ENCODE measurements around the gene MSH6.
A peak's percentile ranks its signal among the peaks of the same experiment; 100 is the strongest.

MSH6 gene

GRCh38 chr2:47783486-47784351 lies 774 bp downstream of the MSH6 start:
- peak; percentile 40 to 43 for DNase-seq (ENCODE audit: extremely low read depth in 1 of 2, low read depth in 1 of 2)

- DNase-seq (ENCODE audit: extremely low read depth in 1 of 2, low read depth in 1 of 2), result no peak
Measured at GRCh38 chr2:47784352-47784851, 1.5 kb downstream of the MSH6 start.

- no peak for DNase-seq (ENCODE audit: extremely low read depth in 1 of 2, low read depth in 1 of 2)
Measured at GRCh38 chr2:47785986-47786385, 3.0 kb downstream of the MSH6 start.

- no peak for DNase-seq (ENCODE audit: extremely low read depth in 1 of 2, low read depth in 1 of 2)
Measured at GRCh38 chr2:47796090-47796697, 13.2 kb downstream of the MSH6 start.

GRCh38 chr2:47798631-47799030 lies 15.7 kb downstream of the MSH6 start:
- DNase-seq (ENCODE audit: extremely low read depth in 1 of 2, low read depth in 1 of 2), result no peak

- no peak for DNase-seq (ENCODE audit: extremely low read depth in 1 of 2, low read depth in 1 of 2)
Measured at GRCh38 chr2:47799031-47799609, 16.2 kb downstream of the MSH6 start.

GRCh38 chr2:47801118-47801517 lies 18.2 kb downstream of the MSH6 start:
- DNase-seq (ENCODE audit: extremely low read depth in 1 of 2, low read depth in 1 of 2), result no peak

- DNase-seq (ENCODE audit: extremely low read depth in 1 of 2, low read depth in 1 of 2), result no peak
Measured at GRCh38 chr2:47803363-47803762, 20.4 kb downstream of the MSH6 start.

GRCh38 chr2:47803770-47804169 lies 20.8 kb downstream of the MSH6 start:
- DNase-seq (ENCODE audit: extremely low read depth in 1 of 2, low read depth in 1 of 2), result no peak

GRCh38 chr2:47805850-47806249 lies 22.9 kb downstream of the MSH6 start:
- no peak for DNase-seq (ENCODE audit: extremely low read depth in 1 of 2, low read depth in 1 of 2)

- no peak for DNase-seq (ENCODE audit: extremely low read depth in 1 of 2, low read depth in 1 of 2)
Measured at GRCh38 chr2:47808614-47809013, 25.7 kb downstream of the MSH6 start.

GRCh38 chr2:47809903-47810302 lies 27.0 kb downstream of the MSH6 start:
- DNase-seq (ENCODE audit: extremely low read depth in 1 of 2, low read depth in 1 of 2), result no peak

- no peak for DNase-seq (ENCODE audit: extremely low read depth in 1 of 2, low read depth in 1 of 2)
Measured at GRCh38 chr2:47810850-47811249, 27.9 kb downstream of the MSH6 start.

- DNase-seq (ENCODE audit: extremely low read depth in 1 of 2, low read depth in 1 of 2), result no peak
Measured at GRCh38 chr2:47811668-47812067, 28.7 kb downstream of the MSH6 start.

GRCh38 chr2:47815764-47816163 lies 32.8 kb downstream of the MSH6 start:
- no peak for DNase-seq (ENCODE audit: extremely low read depth in 1 of 2, low read depth in 1 of 2)

GRCh38 chr2:47818777-47819176 lies 35.8 kb downstream of the MSH6 start:
- no peak for DNase-seq (ENCODE audit: extremely low read depth in 1 of 2, low read depth in 1 of 2)

GRCh38 chr2:47819834-47820233 lies 36.9 kb downstream of the MSH6 start:
- no peak for DNase-seq (ENCODE audit: extremely low read depth in 1 of 2, low read depth in 1 of 2)

- DNase-seq (ENCODE audit: extremely low read depth in 1 of 2, low read depth in 1 of 2), result no peak
Measured at GRCh38 chr2:47822518-47822917, 39.6 kb downstream of the MSH6 start.

- no peak for DNase-seq (ENCODE audit: extremely low read depth in 1 of 2, low read depth in 1 of 2)
Measured at GRCh38 chr2:47833516-47833968, 50.6 kb downstream of the MSH6 start.

GRCh38 chr2:47838249-47838648 lies 55.3 kb downstream of the MSH6 start:
- no peak for DNase-seq (ENCODE audit: extremely low read depth in 1 of 2, low read depth in 1 of 2)

GRCh38 chr2:47838686-47839085 lies 55.7 kb downstream of the MSH6 start:
- DNase-seq (ENCODE audit: extremely low read depth in 1 of 2, low read depth in 1 of 2), result no peak

GRCh38 chr2:47842846-47843245 lies 59.9 kb downstream of the MSH6 start:
- no peak for DNase-seq (ENCODE audit: extremely low read depth in 1 of 2, low read depth in 1 of 2)

All from stimulated activated CD8-positive, alpha-beta memory T cell treated with anti-CD3 and anti-CD28 coated beads, Interleukin-7, amount 100 ng/mL, for 48 hours (primary cell).